ENCODE results near the gene APBA2.

- no peak for TF ChIP-seq GATA2 (IDR thresholded peaks at IDR 0.05; ENCODE audit: low read depth, low read length)
- TF ChIP-seq GATA3 (IDR thresholded peaks at IDR 0.05; ENCODE audit: low read depth, low read length): no peak
Observed at GRCh38 chr15:29123991-29124390, 238.2 kb downstream of the APBA2 start.

All from SH-SY5Y (cell line).